Activated naive CD8-positive, alpha-beta T cell treated with anti-CD3 and anti-CD28 coated beads for 36 hours (primary cell): ENCODE results near the gene BMAL1. TPM values are rescaled to one million over a fixed set of nuclear protein-coding genes. Genes with fewer than 3 reads are reported as not detected.
"Not testable (repeated sequence)": the region's sequence is repeated elsewhere in the genome, so short reads cannot be mapped to it uniquely, and the experiment has no call there.

ENCODE experiments used
- DNase-seq: peaks from one replicate; pipeline ENCODE4 v3.0.0; 2021
- H3K27ac Mint-ChIP-seq: one replicate; pipeline ENCODE4 v1.8.0; 2022; ENCODE audit warnings: mild to moderate bottlenecking, moderate library complexity, mixed read lengths
- H3K27me3 Mint-ChIP-seq: one replicate; pipeline ENCODE4 v1.8.0; 2022; ENCODE audit warnings: mild to moderate bottlenecking, mixed read lengths
- H3K36me3 Mint-ChIP-seq: one replicate; pipeline ENCODE4 v1.8.0; 2021; ENCODE audit warnings: mild to moderate bottlenecking, mixed read lengths
- H3K4me1 Mint-ChIP-seq: one replicate; pipeline ENCODE4 v1.8.0; 2021; ENCODE audit warnings: mixed read lengths
- H3K4me3 Mint-ChIP-seq: one replicate; pipeline ENCODE4 v1.8.0; 2022; ENCODE audit warnings: mild to moderate bottlenecking, moderate library complexity, mixed read lengths
- H3K9me3 Mint-ChIP-seq: one replicate; pipeline ENCODE4 v1.8.0; 2022; ENCODE audit warnings: mixed read lengths
- total RNA-seq, 2 experiments: library from RNA; stranded (reverse); gene quantifications; one replicate each; pipeline ENCODE4 v1.2.3, GENCODE V29; 2021

The BMAL1 gene
- total RNA-seq, 2 experiments from 2014 or later, result 12.2 to 13.6 TPM

- peaks cover 16% of the 10 kb centered on the region for H3K4me1 Mint-ChIP-seq
- H3K27ac Mint-ChIP-seq, result no peak overlapping the region
These were observed 155.8 kb downstream of the BMAL1 start for GRCh38 chr11:13433437-13433836.

GRCh38 chr11:13434247-13435205 lies 156.9 kb downstream of the BMAL1 start:
- Mint-ChIP-seq H3K9me3 (peaks cover 11% of the 10 kb centered on the region), H3K4me3 (no peak overlapping the region), H3K27me3 (no peaks in the 10 kb centered on the region), H3K4me1 (peaks cover 16% of the 10 kb centered on the region), H3K36me3 (peaks cover 21% of the 10 kb centered on the region), H3K27ac (no peak overlapping the region)
- DNase-seq, result no peak

More at GRCh38 chr11:13433437-13433836, 155.8 kb downstream of the BMAL1 start:
- DNase-seq, result no peak
- H3K36me3 Mint-ChIP-seq, result peaks cover 28% of the 10 kb centered on the region
- no peak overlapping the region for H3K4me3 Mint-ChIP-seq
- H3K9me3 Mint-ChIP-seq, result peaks cover 18% of the 10 kb centered on the region
- H3K27me3 Mint-ChIP-seq, result no peaks in the 10 kb centered on the region

- not testable (repeated sequence) for H3K27ac Mint-ChIP-seq, H3K4me3 Mint-ChIP-seq, H3K27me3 Mint-ChIP-seq, DNase-seq, H3K9me3 Mint-ChIP-seq
- peaks cover 24% of the 10 kb centered on the region for H3K4me1 Mint-ChIP-seq
- peaks cover 14% of the 10 kb centered on the region for H3K36me3 Mint-ChIP-seq
These were observed 159.2 kb downstream of the BMAL1 start for GRCh38 chr11:13436836-13437235.

Other genes with a start within 250 kb of the BMAL1 start
- gene BTBD10, start 185.4 kb downstream of the BMAL1 start, total RNA-seq, result 10 to 100 TPM; 18.6 to 19.5 TPM
- not detected for gene PTH, start 218.2 kb downstream of the BMAL1 start, total RNA-seq